ENCODE measurements around the gene SLC43A3.

- TF ChIP-seq CTCF (IDR thresholded peaks at IDR 0.05; ENCODE audit: extremely low read depth in 1 of 2, insufficient read depth in 1 of 2, low read depth in 1 of 2, low read length in 2 of 2): no peak
- no peak for TF ChIP-seq POLR2A (IDR thresholded peaks at IDR 0.05; ENCODE audit: low read depth, low read length)
- no peak for TF ChIP-seq EZH2 (IDR thresholded peaks at IDR 0.05; ENCODE audit: borderline replicate concordance, low read depth, low read length, severe bottlenecking)
- no peak for TF ChIP-seq POLR2AphosphoS5 (IDR thresholded peaks at IDR 0.05; ENCODE audit: insufficient read depth, low read depth, low read length)
- TF ChIP-seq, protein P1, sequence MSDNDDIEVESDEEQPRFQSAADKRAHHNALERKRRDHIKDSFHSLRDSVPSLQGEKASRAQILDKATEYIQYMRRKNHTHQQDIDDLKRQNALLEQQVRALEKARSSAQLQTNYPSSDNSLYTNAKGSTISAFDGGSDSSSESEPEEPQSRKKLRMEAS (IDR thresholded peaks at IDR 0.05; ENCODE audit: insufficient read depth, insufficient read length): no peak
- TF ChIP-seq JUN (IDR thresholded peaks at IDR 0.05; ENCODE audit: borderline replicate concordance, insufficient read depth, insufficient read length, low read depth): no peak
- TF ChIP-seq MYC (IDR thresholded peaks at IDR 0.05; ENCODE audit: low read depth, low read length): no peak
- TF ChIP-seq FOS (IDR thresholded peaks at IDR 0.05; ENCODE audit: borderline replicate concordance, insufficient read depth, low read length): no peak
- TF ChIP-seq GATA2 (IDR thresholded peaks at IDR 0.05; ENCODE audit: insufficient read depth, insufficient read length, low read depth, low read length): no peak
Measured at GRCh38 chr11:57421805-57422204, 5.1 kb downstream of the SLC43A3 start.
